HL-60 (cell line): ENCODE results near the gene GNAI2.

Source experiments
- POLR2AphosphoS5 ChIP-seq: IDR thresholded peaks from 2 replicates; pipeline ENCODE4 v1.6.1; 2012; ENCODE audit warnings: low read depth
- TF ChIP-seq, protein P1 (sequence below): IDR thresholded peaks from one replicate; pipeline ENCODE4 v1.5.1; 2011; ENCODE audit warnings: low read length, control low read depth, inconsistent platforms; ENCODE audit not compliant: insufficient read depth

DNA sequence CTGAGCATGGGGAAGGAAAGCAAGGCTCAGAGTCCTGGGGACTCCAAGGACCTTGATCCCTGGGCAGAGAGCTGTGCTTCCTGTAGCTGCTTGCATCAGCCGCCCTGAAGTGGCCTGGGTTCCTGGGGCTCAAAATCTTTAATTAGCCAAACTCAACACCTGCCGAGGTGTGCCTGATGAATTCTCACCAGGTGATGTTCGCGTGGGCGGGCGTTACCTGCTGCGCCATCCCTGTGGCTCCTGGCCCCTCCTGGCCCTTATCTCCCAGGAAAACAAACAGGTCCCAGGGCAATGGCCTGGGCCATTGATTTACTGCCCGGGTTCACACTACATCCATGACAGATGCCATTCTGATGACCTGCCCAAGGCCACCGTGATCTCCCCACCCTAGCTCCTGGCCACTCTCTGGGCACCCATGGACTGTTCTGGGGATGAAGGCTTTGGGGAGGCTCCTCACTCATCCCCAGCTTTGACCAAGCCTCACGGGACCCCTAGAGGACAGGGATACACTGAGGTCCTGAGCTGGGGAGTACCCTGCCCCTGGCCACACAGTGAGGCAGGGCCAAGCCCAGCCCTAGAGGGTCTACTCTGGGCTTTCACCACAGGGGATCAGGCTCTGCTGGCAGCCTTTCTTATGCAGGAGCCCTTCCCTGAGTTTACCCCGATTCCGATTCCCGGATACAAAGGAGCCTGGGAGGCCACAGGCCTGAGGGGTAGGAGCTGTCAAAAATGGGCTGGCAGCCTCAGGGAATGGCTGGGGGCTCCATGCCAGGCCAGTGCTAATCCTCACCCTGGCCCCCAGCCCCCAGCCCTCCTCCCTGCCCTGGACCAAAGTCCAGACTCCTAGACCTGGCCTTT is 25.3 kb upstream of the GNAI2 start:
- TF ChIP-seq, protein P1, sequence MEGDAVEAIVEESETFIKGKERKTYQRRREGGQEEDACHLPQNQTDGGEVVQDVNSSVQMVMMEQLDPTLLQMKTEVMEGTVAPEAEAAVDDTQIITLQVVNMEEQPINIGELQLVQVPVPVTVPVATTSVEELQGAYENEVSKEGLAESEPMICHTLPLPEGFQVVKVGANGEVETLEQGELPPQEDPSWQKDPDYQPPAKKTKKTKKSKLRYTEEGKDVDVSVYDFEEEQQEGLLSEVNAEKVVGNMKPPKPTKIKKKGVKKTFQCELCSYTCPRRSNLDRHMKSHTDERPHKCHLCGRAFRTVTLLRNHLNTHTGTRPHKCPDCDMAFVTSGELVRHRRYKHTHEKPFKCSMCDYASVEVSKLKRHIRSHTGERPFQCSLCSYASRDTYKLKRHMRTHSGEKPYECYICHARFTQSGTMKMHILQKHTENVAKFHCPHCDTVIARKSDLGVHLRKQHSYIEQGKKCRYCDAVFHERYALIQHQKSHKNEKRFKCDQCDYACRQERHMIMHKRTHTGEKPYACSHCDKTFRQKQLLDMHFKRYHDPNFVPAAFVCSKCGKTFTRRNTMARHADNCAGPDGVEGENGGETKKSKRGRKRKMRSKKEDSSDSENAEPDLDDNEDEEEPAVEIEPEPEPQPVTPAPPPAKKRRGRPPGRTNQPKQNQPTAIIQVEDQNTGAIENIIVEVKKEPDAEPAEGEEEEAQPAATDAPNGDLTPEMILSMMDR: no peak
- TF ChIP-seq POLR2AphosphoS5: no peak
